Stimulated activated CD4-positive, alpha-beta T cell treated with anti-CD3 and anti-CD28 coated beads, Interleukin-1b, Interleukin-23, amount 100 ng/mL, for 24 hours (primary cell): ENCODE results near the gene SLC35F2.

Experiments
- DNase-seq, 4 experiments: peaks; one replicate each; pipeline ENCODE4 v3.0.0-alpha.2; 2020; ENCODE audit warnings: low read depth in 4 of 4, low spot score in 1 of 4

The SLC35F2 gene

GRCh38 chr11:107743191-107743590, 115.4 kb downstream of the SLC35F2 start:
- no peak for DNase-seq

- DNase-seq = no peak
Observed at GRCh38 chr11:107741044-107741823, 117.4 kb downstream of the SLC35F2 start.
